Erythroblast (primary cell): ENCODE results near the gene UPP1.

Source experiments
- GATA1 ChIP-seq: IDR thresholded peaks from 2 replicates; pipeline ENCODE4 v1.6.1; 2011; ENCODE audit warnings: low read depth, mild to moderate bottlenecking, control low read depth, low read length, moderate library complexity
- POLR2A ChIP-seq: IDR thresholded peaks from 2 replicates; pipeline ENCODE4 v1.6.1; 2011; ENCODE audit warnings: mild to moderate bottlenecking, low read length

DNA sequence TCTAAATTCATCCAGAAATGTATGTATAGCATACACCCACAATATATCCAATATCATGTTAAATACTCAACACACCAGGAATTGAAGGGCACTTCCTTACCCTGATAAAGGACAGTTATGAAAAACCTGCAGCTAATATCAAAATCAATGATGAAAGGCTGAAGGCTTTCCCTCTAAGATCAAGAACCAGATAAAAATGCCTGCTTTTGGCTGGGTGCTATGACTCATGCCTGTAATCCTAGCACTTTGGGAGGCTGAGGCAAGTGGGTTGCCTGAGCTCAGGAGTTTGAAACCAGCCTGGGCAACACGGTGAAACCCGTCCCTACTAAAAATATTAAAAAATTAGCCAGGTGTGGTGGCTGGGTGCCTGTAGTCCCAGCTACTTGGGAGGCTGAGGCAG lies 21.6 kb upstream of the UPP1 start:
- no peak for TF ChIP-seq POLR2A
- TF ChIP-seq GATA1: no peak
